ENCODE measurements around the gene TXNDC2.
"Not testable (repeated sequence)": the region's sequence is repeated elsewhere in the genome, so short reads cannot be mapped to it uniquely, and the experiment has no call there.

Gene TXNDC2

GRCh38 chr18:9884532-9885140 is 1.1 kb upstream of the TXNDC2 start:
- DNase-seq (ENCODE audit: low spot score) = no peak

- DNase-seq (ENCODE audit: low spot score) = no peak
Observed at GRCh38 chr18:9886005-9886348, 204 bp downstream of the TXNDC2 start.

- no peak for DNase-seq (ENCODE audit: low spot score)
Observed at GRCh38 chr18:9887992-9888391, 2.2 kb downstream of the TXNDC2 start.

- no peak for DNase-seq (ENCODE audit: low spot score)
Observed at GRCh38 chr18:9890196-9890595, 4.4 kb downstream of the TXNDC2 start.

GRCh38 chr18:9890957-9891356 is 5.2 kb downstream of the TXNDC2 start:
- no peak for DNase-seq (ENCODE audit: low spot score)

GRCh38 chr18:9891515-9891914 is 5.7 kb downstream of the TXNDC2 start:
- DNase-seq (ENCODE audit: low spot score) = not testable (repeated sequence)

- no peak for DNase-seq (ENCODE audit: low spot score)
Observed at GRCh38 chr18:9894454-9895068, 8.8 kb downstream of the TXNDC2 start.

- DNase-seq (ENCODE audit: low spot score) = no peak
Observed at GRCh38 chr18:9897129-9897528, 11.4 kb downstream of the TXNDC2 start.

- not testable (repeated sequence) for DNase-seq (ENCODE audit: low spot score)
Observed at GRCh38 chr18:9897787-9898291, 12.1 kb downstream of the TXNDC2 start.

- no peak for DNase-seq (ENCODE audit: low spot score)
Observed at GRCh38 chr18:9898792-9899549, 13.2 kb downstream of the TXNDC2 start.

- not testable (repeated sequence) for DNase-seq (ENCODE audit: low spot score)
Observed at GRCh38 chr18:9899550-9899930, 13.8 kb downstream of the TXNDC2 start.

GRCh38 chr18:9900699-9901098 is 14.9 kb downstream of the TXNDC2 start:
- no peak for DNase-seq (ENCODE audit: low spot score)

- DNase-seq (ENCODE audit: low spot score) = no peak
Observed at GRCh38 chr18:9901377-9901776, 15.6 kb downstream of the TXNDC2 start.

GRCh38 chr18:9902264-9902663 is 16.5 kb downstream of the TXNDC2 start:
- not testable (repeated sequence) for DNase-seq (ENCODE audit: low spot score)

GRCh38 chr18:9902832-9903231 is 17.1 kb downstream of the TXNDC2 start:
- no peak for DNase-seq (ENCODE audit: low spot score)

GRCh38 chr18:9905401-9905922 is 19.7 kb downstream of the TXNDC2 start:
- no peak for DNase-seq (ENCODE audit: low spot score)

GRCh38 chr18:9906481-9906880 is 20.7 kb downstream of the TXNDC2 start:
- no peak for DNase-seq (ENCODE audit: low spot score)

GRCh38 chr18:9907867-9908266 is 22.1 kb downstream of the TXNDC2 start:
- DNase-seq (ENCODE audit: low spot score) = no peak

GRCh38 chr18:9910071-9910470 is 24.3 kb downstream of the TXNDC2 start:
- DNase-seq (ENCODE audit: low spot score) = no peak

- DNase-seq (ENCODE audit: low spot score) = no peak
Observed at GRCh38 chr18:9910661-9911060, 24.9 kb downstream of the TXNDC2 start.

GRCh38 chr18:9911226-9911625 is 25.5 kb downstream of the TXNDC2 start:
- no peak for DNase-seq (ENCODE audit: low spot score)

- DNase-seq (ENCODE audit: low spot score) = not testable (repeated sequence)
Observed at GRCh38 chr18:9912285-9912684, 26.5 kb downstream of the TXNDC2 start.

- no peak for DNase-seq (ENCODE audit: low spot score)
Observed at GRCh38 chr18:9913151-9913525, 27.4 kb downstream of the TXNDC2 start.
